GM21723 (cell line): ENCODE data around the gene APMAP.
"Not testable (repeated sequence)": the region's sequence is repeated elsewhere in the genome, so short reads cannot be mapped to it uniquely, and the experiment has no call there.

ENCODE experiments used
- ATAC-seq: cut with Tn5 transposase; IDR thresholded peaks from one replicate; pipeline ENCODE4 v1.9.1; 2021; ENCODE audit warnings: mild to moderate bottlenecking, moderate library complexity; ENCODE audit not compliant: unreplicated experiment

Gene APMAP

GRCh38 chr20:24954566-24954965 lies 38.0 kb downstream of the APMAP start:
- ATAC-seq = no peak

- ATAC-seq = no peak
Observed at GRCh38 chr20:24954151-24954550, 38.4 kb downstream of the APMAP start.

- no peak for ATAC-seq
Observed at GRCh38 chr20:24953621-24954133, 38.9 kb downstream of the APMAP start.

GRCh38 chr20:24953209-24953575 lies 39.4 kb downstream of the APMAP start:
- no peak for ATAC-seq

GRCh38 chr20:24952376-24953208 lies 40.0 kb downstream of the APMAP start:
- no peak for ATAC-seq

GRCh38 chr20:24951536-24952083 lies 40.9 kb downstream of the APMAP start:
- ATAC-seq = no peak

- ATAC-seq = no peak
Observed at GRCh38 chr20:24950836-24951525, 41.6 kb downstream of the APMAP start.

- ATAC-seq = no peak
Observed at GRCh38 chr20:24950128-24950835, 42.3 kb downstream of the APMAP start.

- no peak for ATAC-seq
Observed at GRCh38 chr20:24949756-24950127, 42.8 kb downstream of the APMAP start.

GRCh38 chr20:24948939-24949679 lies 43.4 kb downstream of the APMAP start, which contains the start of gene CST7:
CST7 (plus strand) TSS chr20:24949269; CDS start chr20:24949506, 237 bp downstream.
- no peak for ATAC-seq

GRCh38 chr20:24948396-24948938 lies 44.1 kb downstream of the APMAP start:
- ATAC-seq = not testable (repeated sequence)

GRCh38 chr20:24946376-24946775 lies 46.2 kb downstream of the APMAP start:
- not testable (repeated sequence) for ATAC-seq

GRCh38 chr20:24943731-24944130 lies 48.8 kb downstream of the APMAP start:
- no peak for ATAC-seq

GRCh38 chr20:24943196-24943595 lies 49.4 kb downstream of the APMAP start:
- no peak for ATAC-seq

GRCh38 chr20:24942679-24943078 lies 49.9 kb downstream of the APMAP start:
- ATAC-seq = no peak

- no peak for ATAC-seq
Observed at GRCh38 chr20:24939036-24939435, 53.5 kb downstream of the APMAP start.

GRCh38 chr20:24938498-24938897 lies 54.1 kb downstream of the APMAP start:
- ATAC-seq = no peak

GRCh38 chr20:24937579-24937978 lies 55.0 kb downstream of the APMAP start:
- no peak for ATAC-seq

GRCh38 chr20:24936526-24937407 lies 55.8 kb downstream of the APMAP start:
- ATAC-seq = no peak
